ENCODE measurements around the gene FAHD1.

The FAHD1 gene

DNA sequence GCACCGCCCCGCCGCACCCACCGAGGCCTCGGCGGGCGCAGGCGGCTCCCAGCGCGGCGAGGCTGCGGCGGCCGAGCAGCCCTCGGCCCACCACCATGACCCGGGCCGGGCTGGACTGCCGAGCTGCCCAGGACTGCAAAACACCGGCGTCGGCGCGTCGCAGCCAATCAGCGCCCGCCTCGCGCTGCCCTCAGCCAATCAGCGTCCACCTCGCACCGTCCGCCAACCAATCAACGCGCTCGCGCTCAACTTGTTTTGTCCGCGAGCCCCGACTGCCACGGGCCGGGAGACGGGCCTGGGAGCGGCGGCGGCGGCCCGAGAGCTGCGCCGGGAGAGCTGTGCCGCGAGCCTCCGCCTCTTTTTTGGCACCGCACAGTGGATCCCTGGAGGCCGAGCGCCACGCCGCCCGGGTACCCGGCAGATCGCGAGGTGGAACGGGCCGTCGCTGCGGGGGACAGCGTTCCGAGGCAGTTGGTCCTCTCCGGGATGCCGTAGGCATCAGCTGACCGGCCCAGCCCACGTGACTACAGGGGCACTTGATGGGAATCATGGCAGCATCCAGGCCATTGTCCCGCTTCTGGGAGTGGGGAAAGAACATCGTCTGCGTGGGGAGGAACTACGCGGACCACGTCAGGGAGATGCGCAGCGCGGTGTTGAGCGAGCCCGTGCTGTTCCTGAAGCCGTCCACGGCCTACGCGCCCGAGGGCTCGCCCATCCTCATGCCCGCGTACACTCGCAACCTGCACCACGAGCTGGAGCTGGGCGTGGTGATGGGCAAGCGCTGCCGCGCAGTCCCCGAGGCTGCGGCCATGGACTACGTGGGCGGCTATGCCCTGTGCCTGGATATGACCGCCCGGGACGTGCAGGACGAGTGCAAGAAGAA, at the start of gene FAHD1, which contains the start of gene HAGH:
Gene FAHD1, plus strand, starts transcription at position 516 of the 883 bp plus-strand sequence. Its CDS starts 33 bp downstream, at position 549.
Gene HAGH, minus strand, starts transcription at position 135 of the 883 bp plus-strand sequence. Its CDS starts 38 bp downstream, at position 97.
- Mint-ChIP-seq H3K4me1 (peaks cover 27% of the 10 kb centered on the region), H3K27ac (peak within 1 kb of the TSS; percentile 93), H3K4me3 (peak within 1 kb of the TSS; percentile 90), H3K9me3 (no peaks in the 10 kb centered on the region), H3K36me3 (peaks cover 39% of the 10 kb centered on the region)
- ATAC-seq (peak; percentile 92), DNase-seq (ENCODE audit: low spot score in 2 of 2) (peak; percentile 93 to 98)

DNA sequence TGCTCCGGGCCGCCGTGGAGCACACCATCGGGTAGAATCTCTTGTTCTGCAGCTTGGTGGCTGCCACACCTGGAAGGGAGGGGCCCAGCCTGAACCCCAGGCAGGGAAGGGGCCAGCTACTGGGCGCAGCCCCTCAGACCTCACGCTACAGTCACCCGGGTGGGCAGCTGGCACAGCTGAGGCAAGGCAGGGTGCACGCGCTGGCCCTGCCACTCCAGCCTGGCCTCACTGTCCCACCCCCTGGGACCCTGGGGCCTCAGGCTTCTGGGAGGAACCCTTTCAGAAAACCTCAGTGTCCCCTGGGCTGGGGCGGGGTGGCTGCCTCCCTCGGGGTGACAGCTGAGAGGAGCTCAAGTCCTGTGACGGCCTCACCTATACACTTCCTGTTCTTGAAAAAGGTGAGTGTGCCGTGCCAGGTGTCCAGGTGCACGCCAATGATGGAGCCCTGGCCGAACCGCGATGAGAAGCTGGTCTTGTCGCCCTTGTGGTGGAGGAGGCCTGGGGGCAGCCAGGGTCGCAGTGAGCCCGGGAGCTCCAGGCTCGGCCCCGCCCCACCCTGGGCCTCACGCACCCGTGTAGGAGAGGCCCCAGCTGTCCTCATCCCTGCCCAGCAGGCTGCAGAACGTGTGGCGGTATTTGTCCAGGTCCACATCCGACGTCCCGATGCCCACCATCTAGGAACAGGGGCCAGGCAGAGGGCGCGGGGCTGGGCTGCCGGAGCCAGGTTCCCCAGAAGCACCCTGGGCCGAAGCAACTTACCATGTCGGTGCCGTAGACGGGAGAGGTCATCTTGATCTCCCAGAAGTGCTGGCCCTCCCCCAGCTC, 49.4 kb upstream of the FAHD1 start:
- no peak for DNase-seq (ENCODE audit: low spot score in 2 of 2)
- H3K4me3 Mint-ChIP-seq, result no peak overlapping the region
- H3K9me3 Mint-ChIP-seq, result no peaks in the 10 kb centered on the region
- H3K27ac Mint-ChIP-seq, result no peak overlapping the region
- peaks cover 45% of the 10 kb centered on the region for H3K36me3 Mint-ChIP-seq
- ATAC-seq, result no peak
- H3K4me1 Mint-ChIP-seq, result peaks cover 17% of the 10 kb centered on the region

DNA sequence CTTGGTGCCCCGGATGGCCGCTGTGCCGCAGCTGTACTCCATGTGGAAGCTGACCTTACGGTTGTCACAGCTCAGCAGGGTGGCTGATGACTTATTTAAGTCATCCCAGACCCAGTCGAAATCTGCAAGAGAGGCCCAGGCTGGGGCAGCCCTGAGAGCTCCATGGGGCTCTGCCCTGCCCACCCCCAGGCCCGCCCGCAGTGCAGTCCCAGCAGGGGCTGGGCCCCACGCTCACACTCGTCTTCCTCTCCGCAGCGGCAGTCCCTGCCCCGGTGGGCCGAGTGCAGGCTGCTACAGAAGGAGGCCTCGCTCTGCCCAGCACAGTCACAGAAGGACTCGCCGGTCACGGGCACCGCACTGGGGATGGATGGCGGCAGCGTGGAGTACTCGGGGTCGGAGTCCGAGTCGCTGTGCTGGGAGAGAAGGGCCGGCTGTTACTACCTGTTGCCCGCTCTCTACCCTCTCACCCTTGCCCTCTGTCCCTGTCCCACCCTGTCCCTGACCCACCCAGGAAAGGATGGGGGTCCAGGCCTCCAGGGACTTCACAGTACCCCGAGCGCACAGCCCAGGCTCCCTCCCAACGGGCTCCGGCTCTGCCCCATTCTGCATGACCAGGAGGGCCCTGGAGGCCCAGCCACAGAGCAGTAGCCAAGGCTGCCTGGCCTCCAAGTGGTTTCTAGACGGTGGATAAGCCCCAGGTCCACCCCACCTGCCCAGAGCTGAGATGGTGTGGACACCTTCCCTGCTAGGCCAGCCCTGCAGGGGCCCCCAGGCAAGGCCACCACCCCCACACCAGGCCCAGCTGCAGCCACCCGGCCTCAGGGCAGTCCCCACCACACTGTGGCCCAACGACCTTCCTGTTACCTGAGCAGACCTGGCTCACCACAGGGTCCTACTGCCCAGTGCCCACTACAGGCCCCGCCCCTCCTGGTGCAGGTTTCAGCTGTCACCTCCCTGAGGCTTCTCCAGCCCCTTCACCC, 48.5 kb upstream of the FAHD1 start:
- ATAC-seq (no peak), DNase-seq (ENCODE audit: low spot score in 2 of 2) (no peak)
- Mint-ChIP-seq H3K4me1 (peaks cover 17% of the 10 kb centered on the region), H3K9me3 (no peaks in the 10 kb centered on the region), H3K4me3 (no peak overlapping the region), H3K36me3 (peaks cover 41% of the 10 kb centered on the region), H3K27ac (peak overlapping the region; percentile 23)

DNA sequence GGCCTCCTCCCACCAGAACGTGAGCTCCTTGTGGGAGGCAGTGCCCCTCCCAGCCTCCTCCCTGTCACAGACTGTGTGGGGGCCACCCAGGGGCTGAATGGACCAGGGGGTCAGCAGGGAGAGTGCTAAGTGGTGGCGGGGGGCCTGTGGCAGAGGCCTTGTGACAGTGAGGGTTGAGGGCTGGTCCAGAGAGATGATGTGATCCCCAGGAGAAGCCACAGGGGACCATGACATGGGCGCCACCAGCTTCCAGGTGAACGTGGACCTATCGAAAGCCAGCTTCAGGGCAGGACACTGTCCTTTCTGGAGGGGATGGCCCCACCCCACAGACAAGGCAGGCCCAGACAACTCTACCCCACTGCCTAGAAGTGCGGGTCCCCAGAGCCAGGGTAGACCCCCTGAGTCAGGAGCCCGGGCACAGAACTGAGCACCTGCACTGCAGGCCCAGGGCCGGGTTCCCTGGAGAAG, 47.7 kb upstream of the FAHD1 start:
- Mint-ChIP-seq H3K36me3 (peaks cover 41% of the 10 kb centered on the region), H3K4me1 (peaks cover 17% of the 10 kb centered on the region), H3K27ac (peak overlapping the region; percentile 23), H3K4me3 (no peak overlapping the region), H3K9me3 (no peaks in the 10 kb centered on the region)
- no peak for DNase-seq (ENCODE audit: low spot score in 2 of 2)
- no peak for ATAC-seq

GRCh38 chr16:1779741-1780676, 47.0 kb upstream of the FAHD1 start:
- DNase-seq (ENCODE audit: low spot score in 2 of 2), result no peak
- peak overlapping the region; percentile 79 for H3K4me3 Mint-ChIP-seq
- H3K4me1 Mint-ChIP-seq, result peaks cover 19% of the 10 kb centered on the region
- H3K27ac Mint-ChIP-seq, result peak overlapping the region; percentile 23
- no peak for ATAC-seq
- H3K9me3 Mint-ChIP-seq, result no peaks in the 10 kb centered on the region
- peaks cover 44% of the 10 kb centered on the region for H3K36me3 Mint-ChIP-seq

DNA sequence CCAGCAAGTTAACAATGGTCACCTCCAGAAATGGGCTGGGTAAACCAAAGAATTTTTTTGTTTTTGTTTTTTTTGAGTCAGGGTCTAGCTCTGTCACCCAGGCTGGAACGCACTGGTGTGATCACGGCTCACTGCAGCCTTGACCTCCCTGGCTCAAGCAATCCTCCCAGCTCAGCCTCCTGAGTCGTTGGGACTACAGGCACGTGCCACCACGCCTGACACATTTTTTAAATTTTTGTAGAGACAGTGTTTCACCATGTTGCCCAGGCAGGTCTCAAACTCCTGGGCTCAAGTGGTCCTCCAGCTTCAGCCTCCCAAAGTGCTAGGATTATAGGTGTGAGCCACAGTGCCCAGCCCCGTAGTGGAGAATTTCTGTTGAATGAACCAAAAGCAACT, 46.3 kb upstream of the FAHD1 start:
- Mint-ChIP-seq H3K4me1 (peaks cover 25% of the 10 kb centered on the region), H3K36me3 (peaks cover 50% of the 10 kb centered on the region), H3K27ac (no peak overlapping the region), H3K9me3 (no peaks in the 10 kb centered on the region), H3K4me3 (peak overlapping the region; percentile 79)
- no peak for ATAC-seq
- no peak for DNase-seq (ENCODE audit: low spot score in 2 of 2)

GRCh38 chr16:1781254-1781653, 45.8 kb upstream of the FAHD1 start:
- no peaks in the 10 kb centered on the region for H3K9me3 Mint-ChIP-seq
- peak overlapping the region; percentile 79 for H3K4me3 Mint-ChIP-seq
- peaks cover 25% of the 10 kb centered on the region for H3K4me1 Mint-ChIP-seq
- no peak for ATAC-seq
- DNase-seq (ENCODE audit: low spot score in 2 of 2), result no peak
- H3K27ac Mint-ChIP-seq, result peak overlapping the region; percentile 90
- peaks cover 50% of the 10 kb centered on the region for H3K36me3 Mint-ChIP-seq

DNA sequence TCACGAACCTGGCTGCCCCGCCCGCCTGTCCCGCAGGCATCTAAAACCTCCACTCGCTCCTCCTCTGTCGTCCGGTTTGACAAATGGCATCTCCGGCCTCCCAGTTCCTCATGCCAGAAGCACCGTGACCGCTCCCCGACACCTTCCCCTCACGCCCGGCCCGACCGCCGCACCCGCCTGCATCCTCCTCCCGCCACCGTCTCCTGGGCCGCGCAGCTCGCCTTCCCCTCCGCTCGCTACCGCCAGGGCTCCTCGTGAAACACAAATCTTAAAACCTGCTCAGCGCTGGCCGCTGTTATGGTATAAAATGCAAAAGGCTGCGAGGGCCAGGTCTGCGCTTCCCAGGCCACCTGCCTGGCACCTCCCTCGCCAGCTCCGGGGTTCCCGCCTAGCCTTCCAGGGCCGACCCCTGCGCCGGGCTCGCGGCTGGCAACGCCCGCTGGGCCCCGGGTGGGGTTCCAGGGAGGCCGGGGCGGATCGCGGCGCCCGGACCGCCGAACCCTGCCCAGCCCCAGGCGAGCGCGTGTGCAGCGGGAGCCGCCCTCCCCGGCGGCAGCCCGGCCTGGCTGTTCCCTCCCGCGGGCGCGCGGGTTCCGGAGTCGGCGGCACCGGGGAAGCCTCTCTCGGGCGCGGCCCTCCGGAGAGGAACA, 45.1 kb upstream of the FAHD1 start:
- H3K36me3 Mint-ChIP-seq, result peaks cover 45% of the 10 kb centered on the region
- peak overlapping the region; percentile 90 for H3K27ac Mint-ChIP-seq
- DNase-seq (ENCODE audit: low spot score in 2 of 2) (no peak), ATAC-seq (peak; percentile 1)
- peak overlapping the region; percentile 79 for H3K4me3 Mint-ChIP-seq
- peaks cover 25% of the 10 kb centered on the region for H3K4me1 Mint-ChIP-seq
- no peaks in the 10 kb centered on the region for H3K9me3 Mint-ChIP-seq

DNA sequence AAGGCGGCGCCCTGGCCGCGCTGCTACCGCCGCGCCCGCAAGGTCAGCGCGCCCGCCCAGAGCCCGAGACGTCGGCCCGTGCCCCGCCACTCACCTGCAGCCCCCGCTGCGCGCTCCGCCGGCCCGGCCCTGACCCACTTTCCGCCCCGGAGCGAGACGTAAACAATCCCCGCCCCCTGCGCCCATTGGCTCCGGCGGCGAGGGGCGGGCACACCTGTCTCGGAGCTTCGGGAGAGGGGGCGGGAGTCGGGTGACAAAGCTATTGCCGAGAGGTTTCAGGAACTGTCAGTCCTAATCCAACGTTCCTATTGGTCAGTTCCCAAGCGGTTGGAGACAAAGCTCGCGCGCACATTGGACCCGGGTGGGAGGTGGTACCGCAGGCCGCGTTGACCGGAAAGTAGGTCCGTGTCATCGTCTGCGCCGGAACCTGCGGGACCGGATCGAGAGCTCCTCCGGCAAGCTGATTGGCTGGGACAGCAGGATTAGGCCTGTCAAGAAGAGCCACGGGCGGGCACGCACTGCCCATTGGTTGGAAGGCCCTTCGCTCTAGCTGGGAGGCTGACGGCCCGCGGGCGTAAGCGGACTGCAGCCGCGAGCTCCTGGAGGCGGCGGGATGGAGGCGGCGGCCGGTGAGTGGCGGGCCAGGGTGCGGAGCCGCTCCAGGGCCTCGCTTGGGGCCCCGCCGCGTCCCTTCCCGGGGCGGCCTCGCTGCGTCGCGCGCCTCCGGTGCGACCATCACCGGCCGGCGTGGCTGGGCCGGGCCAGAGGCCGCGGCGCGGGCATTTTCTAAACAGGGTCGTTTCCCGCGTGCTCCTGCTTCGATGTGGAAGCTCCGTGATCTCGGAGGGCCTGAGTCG, 44.4 kb upstream of the FAHD1 start, which contains the start of the genes NUBP2 and SPSB3:
Gene NUBP2, plus strand, starts transcription at position 553 of the 857 bp plus-strand sequence. Its CDS starts 61 bp downstream, at position 614.
Gene SPSB3, minus strand, starts transcription at position 164 of the 857 bp plus-strand sequence. CDS start 1,088 bp downstream, outside the sequence.
- no peaks in the 10 kb centered on the region for H3K9me3 Mint-ChIP-seq
- peak within 1 kb of the TSS; percentile 90 for H3K27ac Mint-ChIP-seq
- ATAC-seq, result peak; percentile 93
- peak within 1 kb of the TSS; percentile 79 for H3K4me3 Mint-ChIP-seq
- peaks cover 25% of the 10 kb centered on the region for H3K4me1 Mint-ChIP-seq
- peak; percentile 82 to 98 for DNase-seq (ENCODE audit: low spot score in 2 of 2)
- H3K36me3 Mint-ChIP-seq, result peaks cover 45% of the 10 kb centered on the region

DNA sequence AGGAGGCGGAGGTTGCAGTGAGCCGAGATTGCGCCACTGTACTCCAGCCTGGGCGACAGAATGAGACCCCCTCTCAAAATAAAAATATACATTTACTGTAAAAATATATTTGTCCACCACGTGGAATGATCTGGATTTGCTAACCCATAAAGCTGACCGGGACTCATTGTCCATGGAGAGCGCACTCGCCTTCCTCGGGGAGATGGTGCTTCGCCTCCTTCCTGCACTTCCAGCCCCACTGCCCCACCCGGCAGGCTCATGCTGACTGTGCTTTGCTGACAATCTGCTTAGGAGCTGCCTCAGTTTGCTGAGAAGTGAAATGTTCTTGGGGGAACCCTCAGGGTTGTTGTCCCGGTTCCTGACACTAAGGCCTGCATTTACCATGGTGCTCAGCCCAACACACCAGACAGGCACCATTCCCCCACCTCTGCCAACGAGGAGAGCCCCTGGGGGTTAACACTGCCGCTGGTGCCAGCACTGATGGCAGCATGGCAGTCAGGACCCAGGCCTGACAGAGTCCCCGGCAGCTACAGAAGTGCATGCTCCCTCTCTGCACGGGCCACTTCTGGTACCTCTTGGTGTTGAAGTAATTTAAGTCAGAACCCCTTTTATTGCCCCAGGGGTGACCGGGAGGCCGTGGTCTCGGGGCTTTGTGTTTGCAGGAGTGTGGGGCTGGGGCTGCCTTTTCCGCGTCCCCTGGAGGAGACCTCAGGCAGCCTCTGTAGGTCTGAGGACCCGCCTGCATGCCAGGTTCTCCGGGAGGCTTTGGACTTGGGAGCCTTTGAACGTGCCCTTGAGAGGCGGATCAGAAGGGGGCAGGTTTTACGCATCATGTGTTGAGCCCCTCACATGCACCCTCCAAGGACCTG, 41.8 kb upstream of the FAHD1 start:
- peak overlapping the region; percentile 10 for H3K27ac Mint-ChIP-seq
- ATAC-seq, result no peak
- no peak for DNase-seq (ENCODE audit: low spot score in 2 of 2)
- peaks cover 26% of the 10 kb centered on the region for H3K4me1 Mint-ChIP-seq
- H3K36me3 Mint-ChIP-seq, result peaks cover 46% of the 10 kb centered on the region
- no peaks in the 10 kb centered on the region for H3K9me3 Mint-ChIP-seq
- peak overlapping the region; percentile 38 for H3K4me3 Mint-ChIP-seq

DNA sequence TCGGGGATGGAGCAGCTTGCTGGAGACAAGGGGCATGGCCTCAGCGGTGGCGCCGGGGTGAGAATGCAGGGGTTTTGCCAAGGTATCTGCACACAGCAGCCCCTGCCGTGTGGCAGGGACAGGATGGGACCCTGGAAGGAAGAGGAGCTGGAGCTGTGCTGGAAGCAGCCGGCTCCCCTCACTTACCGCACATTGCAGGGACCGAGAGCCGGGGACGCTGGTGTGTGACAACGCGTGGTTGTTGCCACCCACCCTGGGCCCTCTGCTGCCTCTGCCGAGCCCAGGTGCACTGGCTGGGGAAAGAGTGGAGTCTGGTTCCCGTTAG, 41.2 kb upstream of the FAHD1 start:
- ATAC-seq, result no peak
- Mint-ChIP-seq H3K9me3 (no peaks in the 10 kb centered on the region), H3K36me3 (peaks cover 44% of the 10 kb centered on the region), H3K4me1 (peaks cover 26% of the 10 kb centered on the region), H3K27ac (no peak overlapping the region), H3K4me3 (no peak overlapping the region)
- DNase-seq (ENCODE audit: low spot score in 2 of 2), result peak in 1 of 2 donors; percentile 47
